ENCODE measurements around the gene ADD3.

ADD3 gene

DNA sequence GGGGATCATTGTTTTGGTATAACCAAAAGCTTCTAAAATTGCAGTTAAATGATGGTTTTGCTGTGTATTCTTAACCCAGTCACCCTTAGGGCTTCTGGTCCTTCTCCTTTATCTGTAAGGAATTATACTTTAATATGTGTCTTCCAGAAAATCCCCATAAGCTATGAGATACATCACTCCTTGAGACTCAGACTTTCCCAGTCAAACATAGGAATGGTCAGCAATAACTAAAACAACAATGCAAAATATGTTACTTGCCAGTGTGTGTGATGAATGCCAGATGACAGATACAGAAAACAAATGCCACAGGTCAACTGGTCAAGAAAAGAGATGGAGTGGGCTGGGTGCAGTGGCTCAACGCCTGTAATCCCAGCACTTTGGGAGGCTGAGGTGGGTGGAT lies 10.1 kb downstream of the ADD3 start:
- no peak overlapping the region for H2AFZ ChIP-seq (ENCODE audit: low read length)
- no peaks in the 10 kb centered on the region for H3K27me3 ChIP-seq (ENCODE audit: insufficient read depth, low read length)
- no peak overlapping the region for H3K4me2 ChIP-seq (ENCODE audit: low read length)

GRCh38 chr10:110020265-110020664 lies 12.5 kb downstream of the ADD3 start:
- no peaks in the 10 kb centered on the region for H3K36me3 ChIP-seq (ENCODE audit: insufficient read depth, low read length)
- H3K27me3 ChIP-seq (ENCODE audit: insufficient read depth, low read length), result no peaks in the 10 kb centered on the region
- TF ChIP-seq EZH2 (IDR thresholded peaks at IDR 0.05; ENCODE audit: borderline replicate concordance, low read length) (no peak), CTCF (IDR thresholded peaks at IDR 0.05; ENCODE audit: low read length) (no peak)
- H3K4me3 ChIP-seq (ENCODE audit: low read depth, low read length, poor library complexity, severe bottlenecking), result no peak overlapping the region
- H3K4me1 ChIP-seq (ENCODE audit: insufficient read depth, low read length, severe bottlenecking), result peaks cover 34% of the 10 kb centered on the region
- H3K79me2 ChIP-seq (ENCODE audit: insufficient read depth, low read length), result peaks cover 94% of the 10 kb centered on the region
- no peak overlapping the region for H3K9ac ChIP-seq (ENCODE audit: low read length)
- no peak overlapping the region for H3K27ac ChIP-seq (ENCODE audit: low read depth, low read length, poor library complexity, severe bottlenecking)
- H3K9me3 ChIP-seq (ENCODE audit: low read length), result no peaks in the 10 kb centered on the region
- H3K9me2 ChIP-seq (ENCODE audit: low read depth, low read length), result no peaks in the 10 kb centered on the region
- H3F3A ChIP-seq (ENCODE audit: insufficient read depth, low read length), result no peaks in the 10 kb centered on the region
- H4K20me1 ChIP-seq (ENCODE audit: insufficient read depth, low read length), result no peaks in the 10 kb centered on the region
- no peak overlapping the region for H3K4me2 ChIP-seq (ENCODE audit: low read length)
- no peak overlapping the region for H2AFZ ChIP-seq (ENCODE audit: low read length)

More for the DNA sequence above, 10.1 kb downstream of the ADD3 start:
- H3K9ac ChIP-seq (ENCODE audit: low read length), result no peak overlapping the region
- TF ChIP-seq EZH2 (IDR thresholded peaks at IDR 0.05; ENCODE audit: borderline replicate concordance, low read length) (no peak), CTCF (IDR thresholded peaks at IDR 0.05; ENCODE audit: low read length) (no peak)
- no peak overlapping the region for H3K27ac ChIP-seq (ENCODE audit: low read depth, low read length, poor library complexity, severe bottlenecking)
- peaks cover 47% of the 10 kb centered on the region for H3K4me1 ChIP-seq (ENCODE audit: insufficient read depth, low read length, severe bottlenecking)
- no peaks in the 10 kb centered on the region for H3K9me3 ChIP-seq (ENCODE audit: low read length)
- H3K9me2 ChIP-seq (ENCODE audit: low read depth, low read length), result no peaks in the 10 kb centered on the region
- H3K36me3 ChIP-seq (ENCODE audit: insufficient read depth, low read length), result no peaks in the 10 kb centered on the region
- peaks cover 95% of the 10 kb centered on the region for H3K79me2 ChIP-seq (ENCODE audit: insufficient read depth, low read length)
- no peak overlapping the region for H3K4me3 ChIP-seq (ENCODE audit: low read depth, low read length, poor library complexity, severe bottlenecking)
- H3F3A ChIP-seq (ENCODE audit: insufficient read depth, low read length), result no peaks in the 10 kb centered on the region
- no peaks in the 10 kb centered on the region for H4K20me1 ChIP-seq (ENCODE audit: insufficient read depth, low read length)

DNA sequence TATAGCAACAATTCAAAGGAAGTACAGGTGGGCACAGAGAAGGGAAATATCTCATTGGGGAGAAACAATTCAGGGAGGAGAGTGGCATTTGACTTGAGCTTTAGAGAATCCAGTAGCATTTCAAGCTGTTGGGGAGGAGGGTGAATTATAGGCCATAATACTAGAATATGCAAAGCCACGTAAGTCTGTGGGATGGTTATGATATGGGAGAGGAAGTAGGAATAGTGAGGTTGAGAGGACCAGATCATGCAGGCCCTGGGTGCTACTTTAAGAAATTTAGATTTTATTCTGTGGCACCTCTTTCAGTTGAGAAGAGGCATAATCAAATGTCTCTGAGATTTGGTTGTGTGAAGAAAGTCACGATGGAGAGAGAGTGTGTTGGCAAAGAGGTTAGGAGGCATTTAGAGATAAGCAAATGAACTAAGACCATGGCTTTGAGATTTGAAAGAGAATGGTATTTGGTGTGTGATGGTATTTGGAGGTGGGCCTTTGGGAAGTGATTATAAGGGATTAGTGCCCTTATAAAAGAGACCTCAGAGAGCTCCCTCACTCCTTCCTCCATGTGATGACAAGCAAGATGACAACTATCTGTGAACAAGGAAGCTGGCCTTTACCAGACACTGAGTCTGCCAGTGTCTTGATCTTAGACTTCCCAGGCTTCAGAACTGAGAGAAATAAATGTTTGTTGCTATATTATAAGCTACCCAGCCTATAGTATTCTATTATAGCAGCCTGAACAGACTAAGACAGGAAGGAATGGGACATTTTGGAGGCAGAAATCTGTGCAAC lies 15.1 kb downstream of the ADD3 start:
- H3K9ac ChIP-seq (ENCODE audit: low read length), result no peak overlapping the region
- H3K4me1 ChIP-seq (ENCODE audit: insufficient read depth, low read length, severe bottlenecking), result peaks cover 10% of the 10 kb centered on the region
- no peaks in the 10 kb centered on the region for H3K27me3 ChIP-seq (ENCODE audit: insufficient read depth, low read length)
- H3K4me2 ChIP-seq (ENCODE audit: low read length), result no peak overlapping the region; the same call in 1 of the 2 replicates
- no peaks in the 10 kb centered on the region for H3F3A ChIP-seq (ENCODE audit: insufficient read depth, low read length)
- no peak overlapping the region for H3K4me3 ChIP-seq (ENCODE audit: low read depth, low read length, poor library complexity, severe bottlenecking)
- no peak overlapping the region for H2AFZ ChIP-seq (ENCODE audit: low read length)
- peaks cover 93% of the 10 kb centered on the region for H3K79me2 ChIP-seq (ENCODE audit: insufficient read depth, low read length)
- H3K9me2 ChIP-seq (ENCODE audit: low read depth, low read length), result no peaks in the 10 kb centered on the region
- H3K27ac ChIP-seq (ENCODE audit: low read depth, low read length, poor library complexity, severe bottlenecking), result no peak overlapping the region
- no peaks in the 10 kb centered on the region for H3K9me3 ChIP-seq (ENCODE audit: low read length)
- TF ChIP-seq EZH2 (IDR thresholded peaks at IDR 0.05; ENCODE audit: borderline replicate concordance, low read length) (no peak), CTCF (IDR thresholded peaks at IDR 0.05; ENCODE audit: low read length) (no peak)
- no peaks in the 10 kb centered on the region for H4K20me1 ChIP-seq (ENCODE audit: insufficient read depth, low read length)
- H3K36me3 ChIP-seq (ENCODE audit: insufficient read depth, low read length), result no peaks in the 10 kb centered on the region
